Measurements from ENCODE around the gene CORO6.

DNA sequence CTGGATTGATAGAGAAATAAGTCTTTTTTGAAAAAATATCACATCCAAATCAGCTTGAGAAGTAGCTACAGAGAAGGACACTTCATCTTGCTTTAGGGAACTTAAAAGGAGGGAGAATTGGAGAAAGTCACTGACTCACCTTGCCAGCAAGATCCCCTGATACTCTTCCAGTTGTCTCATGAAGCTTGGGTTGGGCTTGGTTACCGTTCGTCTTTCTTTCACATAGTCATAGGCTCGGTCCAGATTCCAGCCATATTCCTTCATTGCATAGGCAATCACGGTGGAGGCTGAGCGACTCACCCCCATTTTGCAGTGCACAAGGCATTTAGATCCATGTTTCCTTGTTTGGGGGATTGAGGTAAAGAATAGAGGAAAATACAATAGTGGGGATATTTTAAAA is 25.3 kb upstream of the CORO6 start:
- TF ChIP-seq CTCF (IDR thresholded peaks at IDR 0.05; ENCODE audit: low read length) = no peak
- no peak for TF ChIP-seq EZH2 (IDR thresholded peaks at IDR 0.05; ENCODE audit: borderline replicate concordance, low read length)

Data from OCI-LY1 (cell line).